GM18870 (cell line): Measurements from ENCODE around the gene NQO2.
"Not testable (repeated sequence)": the region's sequence is repeated elsewhere in the genome, so short reads cannot be mapped to it uniquely, and the experiment has no call there.

Experiments
- ATAC-seq: cut with Tn5 transposase; IDR thresholded peaks from one replicate; pipeline ENCODE4 v1.9.1; 2021; ENCODE audit warnings: moderate library complexity; ENCODE audit not compliant: unreplicated experiment

NQO2 gene

DNA sequence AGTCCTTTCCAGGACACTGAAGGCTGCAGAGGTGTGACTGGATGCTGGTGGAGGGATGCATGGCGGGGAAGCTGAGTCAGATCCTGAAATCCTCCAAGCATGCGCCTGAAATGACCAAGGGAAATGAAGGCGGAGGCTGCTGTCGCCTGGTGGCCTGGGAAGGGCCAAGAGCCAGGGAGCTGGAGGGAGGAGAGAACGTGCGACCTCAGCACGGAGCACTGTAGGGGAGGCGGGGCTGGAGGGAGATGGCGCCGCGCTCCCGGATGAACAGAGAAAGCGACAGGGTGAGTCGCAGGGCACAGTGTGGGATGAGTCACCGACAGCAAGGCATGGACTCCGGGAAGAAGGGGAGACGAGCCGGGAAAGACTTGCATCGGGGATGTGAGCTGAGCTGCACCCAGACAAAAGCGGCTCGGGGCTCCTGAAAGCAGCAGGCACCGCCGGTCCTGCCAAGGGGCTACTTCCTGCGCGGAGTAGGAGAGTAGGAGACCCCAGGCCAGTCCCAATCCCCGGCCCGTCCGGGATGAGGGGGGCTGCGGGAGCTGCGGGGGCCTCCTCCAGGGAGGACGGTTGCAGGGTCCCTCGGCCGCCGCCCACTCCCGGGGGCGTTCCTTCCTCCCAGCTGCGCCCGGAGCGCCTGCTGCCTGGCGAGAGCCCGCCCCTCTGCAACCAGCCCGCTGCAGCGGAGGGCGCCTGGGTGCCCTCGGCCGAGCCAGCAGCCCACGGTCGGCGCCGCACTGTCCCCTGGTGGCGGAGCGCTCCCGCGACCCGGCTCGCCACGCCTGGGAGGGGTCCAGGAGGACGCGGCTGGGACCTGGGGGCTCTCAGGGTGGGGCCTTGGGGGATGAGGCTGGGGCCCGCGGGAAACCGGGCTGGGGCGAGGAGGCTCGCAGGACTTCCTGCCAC is 11.0 kb upstream of the NQO2 start:
- peak; percentile 32 for ATAC-seq

DNA sequence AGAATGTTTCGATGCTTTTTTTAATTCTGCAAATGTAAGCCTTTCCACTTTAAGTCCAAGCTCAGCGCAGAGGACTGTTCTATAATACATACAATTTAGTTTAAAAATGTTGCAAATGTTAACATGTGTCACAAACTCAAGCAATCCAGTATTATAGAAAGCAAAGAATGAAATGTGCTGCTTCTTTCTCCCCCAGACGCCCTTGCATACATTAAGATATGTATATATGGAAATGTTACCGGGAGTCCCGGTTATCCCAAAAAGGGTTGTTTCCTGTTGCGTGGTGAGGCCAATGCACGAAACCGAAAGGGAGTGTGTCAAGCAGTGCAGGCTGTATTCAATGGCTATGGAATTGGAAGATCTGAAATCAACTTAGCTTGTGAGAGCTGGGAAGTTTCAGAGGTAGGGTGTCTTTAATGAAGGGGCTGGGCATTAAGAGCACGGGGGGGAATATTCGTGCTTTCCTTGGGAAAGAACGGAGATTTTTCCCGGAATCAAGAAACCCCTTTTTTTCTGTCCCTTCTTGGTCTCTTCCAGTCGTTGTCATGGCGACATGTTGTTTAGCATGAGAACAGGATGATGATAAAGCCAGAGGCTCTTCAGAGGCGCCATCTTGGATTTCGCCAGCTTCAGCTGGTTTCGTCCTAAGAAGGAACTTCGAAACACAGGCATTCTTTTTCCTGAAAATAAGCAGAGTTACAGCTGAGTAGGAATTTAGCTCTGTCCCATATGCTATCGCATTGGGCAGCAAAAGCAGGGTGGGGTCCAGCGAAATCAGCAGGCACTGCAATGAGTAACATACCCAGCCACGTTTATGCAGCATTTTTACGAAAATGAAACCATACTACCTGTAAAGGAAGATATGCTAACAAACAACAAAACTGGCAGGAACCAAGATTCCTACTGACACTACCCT is 10.1 kb upstream of the NQO2 start:
- ATAC-seq = peak; percentile 69

DNA sequence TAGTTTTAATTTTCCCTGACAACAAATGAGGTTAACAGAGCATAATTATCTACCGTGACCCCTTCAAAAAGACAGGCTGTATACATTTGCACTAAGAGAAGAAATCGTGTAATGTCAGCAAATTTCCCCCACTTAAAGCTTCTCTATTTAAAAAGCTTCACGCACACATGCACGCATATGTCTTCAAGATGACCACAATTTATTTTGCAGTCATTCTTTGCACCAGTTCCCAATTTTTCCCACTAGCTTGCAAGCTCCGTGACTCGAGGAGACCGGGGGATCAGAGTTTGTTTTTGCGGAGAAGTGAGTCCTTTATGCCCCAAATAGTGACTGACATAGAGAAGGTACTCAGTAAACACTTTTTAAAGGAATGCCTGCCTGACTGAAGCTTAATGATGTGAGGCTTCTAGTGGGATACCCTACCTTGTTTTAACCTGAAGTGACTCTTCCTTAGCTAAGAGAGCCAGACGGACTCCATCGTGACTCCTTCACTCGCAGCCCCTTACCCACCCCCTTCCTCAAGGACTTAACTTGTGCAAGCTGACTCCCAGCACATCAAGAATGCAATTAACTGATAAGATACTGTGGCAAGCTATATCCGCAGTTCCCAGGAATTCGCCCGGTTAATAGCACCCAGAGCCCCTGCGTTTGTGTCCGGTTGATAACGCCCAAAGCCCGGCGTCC is 9.3 kb upstream of the NQO2 start:
- no peak for ATAC-seq

DNA sequence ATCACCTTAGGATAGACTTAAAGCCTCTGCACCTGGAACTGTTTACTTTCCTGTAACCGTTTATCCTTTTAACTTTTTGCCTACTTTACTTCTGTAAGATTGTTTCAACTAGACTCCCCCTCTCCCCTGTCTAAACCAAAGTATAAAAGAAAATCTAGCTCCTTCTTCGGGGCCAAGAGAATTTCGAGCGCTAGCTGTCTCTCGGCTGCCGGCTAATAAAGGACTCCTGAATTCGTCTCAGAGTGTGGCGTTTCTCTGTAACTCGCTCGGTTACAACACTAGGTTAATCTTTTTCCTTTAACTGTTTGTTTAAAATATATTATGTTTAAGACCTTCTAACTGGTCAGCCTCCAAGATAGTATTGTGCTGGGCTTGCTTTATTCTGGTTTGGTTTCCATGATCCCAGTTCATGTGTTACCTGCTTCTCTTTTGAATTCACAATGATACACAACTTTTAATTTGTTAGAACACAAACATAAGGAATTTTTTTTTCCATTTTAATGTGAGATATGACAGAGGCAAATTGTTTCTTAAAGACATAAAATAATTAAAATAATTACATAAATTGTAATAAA is 8.7 kb upstream of the NQO2 start:
- no peak for ATAC-seq

DNA sequence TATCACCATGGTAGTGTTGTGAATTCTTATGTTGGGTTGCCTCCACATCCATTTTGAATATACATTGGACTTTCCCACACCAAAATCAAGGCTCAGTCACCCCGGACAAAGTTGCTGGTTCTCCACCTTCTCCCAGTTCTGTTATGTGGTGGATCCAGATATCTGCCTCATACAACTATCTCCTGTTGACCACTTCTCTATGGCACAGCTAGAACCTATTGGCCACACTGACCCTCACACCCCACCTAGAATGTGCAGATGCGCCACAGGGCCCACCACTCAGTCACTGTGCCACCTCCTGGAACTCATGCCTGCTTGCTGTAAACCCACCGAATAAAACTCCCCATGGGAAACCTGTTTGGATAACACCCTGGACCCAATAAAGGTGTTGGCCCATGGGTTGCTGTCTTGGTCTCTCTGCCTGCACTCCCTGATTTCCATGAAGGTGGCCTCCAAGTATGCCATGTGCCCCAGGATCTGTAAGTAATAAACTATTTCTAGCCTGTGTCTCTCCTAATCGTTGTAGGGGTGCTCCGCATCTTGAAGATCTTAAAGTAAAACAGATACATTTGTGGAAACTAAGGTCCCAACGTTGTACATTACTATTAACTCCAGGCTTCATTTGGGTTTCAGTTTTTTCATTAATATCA is 7.2 kb upstream of the NQO2 start:
- ATAC-seq = no peak

DNA sequence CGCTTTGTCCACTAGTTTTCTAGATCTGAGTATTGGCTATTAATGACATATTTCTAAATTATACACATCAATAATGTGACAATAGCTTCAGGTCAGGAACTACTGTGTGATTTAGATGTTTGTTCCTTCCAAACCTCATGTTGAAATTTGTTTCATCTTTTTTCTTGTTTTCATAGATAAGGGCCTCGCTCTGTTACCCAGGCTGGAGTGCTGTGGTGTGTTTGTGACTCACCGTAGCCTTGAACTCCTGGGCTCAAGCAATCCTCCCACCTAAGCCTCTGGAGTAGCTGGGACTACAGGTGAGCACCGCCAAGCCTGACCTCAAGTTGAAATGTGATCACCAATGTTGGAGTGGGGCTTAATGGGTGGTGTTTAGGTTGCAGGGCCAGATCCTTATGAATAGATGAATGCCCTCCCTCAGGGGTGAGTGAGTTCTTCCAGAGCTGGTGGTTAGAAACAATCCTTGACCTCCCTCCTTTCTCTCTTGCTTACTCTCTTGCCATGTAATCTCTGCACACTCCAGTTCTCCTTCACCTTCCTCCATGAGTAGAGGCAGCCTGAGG is 5.9 kb upstream of the NQO2 start:
- no peak for ATAC-seq

DNA sequence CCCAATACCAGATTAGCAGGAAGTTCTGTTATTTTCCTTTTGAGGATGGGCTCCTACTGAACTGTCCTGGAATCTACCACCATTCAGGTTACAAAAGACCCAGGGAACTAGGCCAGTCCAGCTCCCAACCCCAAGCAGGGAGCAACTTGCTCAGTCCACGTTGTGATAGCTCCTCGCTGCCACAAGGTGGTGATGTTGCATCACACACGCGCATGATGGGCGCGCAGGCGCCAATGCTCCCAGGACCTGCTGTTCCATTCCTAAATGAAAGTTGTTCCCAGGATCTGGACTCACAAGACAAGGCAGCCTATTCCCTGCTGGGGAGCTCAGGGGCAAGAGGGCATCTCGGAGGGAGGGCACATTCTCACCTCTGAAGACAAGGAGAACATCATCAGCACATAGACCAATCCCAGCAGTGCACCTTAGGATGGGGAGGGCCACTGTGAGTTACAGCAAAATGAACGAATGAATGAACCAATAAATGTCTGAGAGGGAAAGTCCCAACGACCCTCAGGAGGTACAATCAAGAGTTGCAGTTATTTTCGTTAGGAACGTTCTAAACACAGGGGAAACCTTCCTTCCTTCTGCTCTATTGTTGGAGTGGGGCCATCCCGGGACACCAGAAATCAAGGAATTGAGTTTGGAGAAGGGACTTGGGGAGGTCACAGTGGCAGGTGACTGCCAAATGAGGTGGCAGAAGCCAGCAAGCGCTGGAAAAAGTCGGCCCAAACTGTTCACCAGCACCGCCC is 1.3 kb upstream of the NQO2 start:
- not testable (repeated sequence) for ATAC-seq

DNA sequence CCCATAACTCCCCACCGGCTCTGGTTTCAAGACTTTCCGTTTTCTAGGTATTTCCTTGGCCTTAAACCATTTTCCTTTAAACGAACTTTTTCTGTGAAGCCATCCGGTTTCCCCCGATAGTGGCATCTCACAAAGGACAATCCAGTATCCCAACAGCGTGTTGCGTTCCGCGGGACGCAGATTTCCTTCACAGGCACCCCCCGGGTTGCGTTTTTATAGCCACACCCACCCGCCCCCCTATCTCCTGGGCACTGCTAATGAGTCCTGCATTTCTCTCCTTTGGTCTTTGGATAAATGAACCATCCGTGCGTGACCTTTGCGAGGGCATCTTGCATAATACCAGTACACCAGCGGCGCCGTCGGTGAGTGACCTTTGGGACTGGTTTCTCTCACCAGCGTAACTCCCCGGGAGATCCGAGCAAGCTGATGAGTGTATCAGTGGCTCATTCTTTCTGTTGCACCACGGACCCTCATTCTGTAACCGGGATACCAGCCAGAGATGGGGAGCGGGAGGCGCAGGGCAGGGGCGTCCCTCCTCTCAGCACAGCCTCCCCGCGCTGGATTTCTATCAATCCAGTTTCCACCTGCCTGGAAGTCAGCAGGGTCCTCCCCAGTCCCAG is 586 bp upstream of the NQO2 start:
- no peak for ATAC-seq

DNA sequence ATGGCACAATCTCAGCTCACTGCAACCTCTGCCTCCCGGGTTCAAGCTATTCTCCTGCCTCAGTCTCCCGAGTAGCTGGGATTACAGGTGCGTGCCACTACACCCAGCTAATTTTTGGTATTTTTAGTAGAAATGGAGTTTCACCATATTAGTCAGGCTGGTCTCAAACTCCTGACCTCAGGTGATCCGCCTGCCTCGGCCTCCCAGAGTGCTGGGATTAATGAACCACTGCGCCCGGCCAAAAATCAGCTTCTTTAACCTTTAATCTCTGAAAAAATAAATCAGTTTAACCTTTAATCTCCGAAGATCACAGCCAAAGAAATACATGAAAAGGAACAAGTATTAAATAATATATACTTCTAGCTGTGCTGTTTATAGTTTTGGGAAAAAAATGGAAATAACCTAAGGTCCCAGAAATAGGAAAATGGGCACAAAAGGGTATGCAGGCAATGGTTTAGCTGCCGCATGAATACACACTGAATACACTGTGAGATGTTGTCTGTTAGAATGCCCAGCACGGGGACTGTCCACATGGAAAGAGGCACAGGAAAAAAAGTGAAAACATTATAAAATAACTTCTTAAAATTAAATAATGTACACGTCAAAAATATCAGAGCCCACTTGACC is 1.6 kb downstream of the NQO2 start:
- no peak for ATAC-seq

DNA sequence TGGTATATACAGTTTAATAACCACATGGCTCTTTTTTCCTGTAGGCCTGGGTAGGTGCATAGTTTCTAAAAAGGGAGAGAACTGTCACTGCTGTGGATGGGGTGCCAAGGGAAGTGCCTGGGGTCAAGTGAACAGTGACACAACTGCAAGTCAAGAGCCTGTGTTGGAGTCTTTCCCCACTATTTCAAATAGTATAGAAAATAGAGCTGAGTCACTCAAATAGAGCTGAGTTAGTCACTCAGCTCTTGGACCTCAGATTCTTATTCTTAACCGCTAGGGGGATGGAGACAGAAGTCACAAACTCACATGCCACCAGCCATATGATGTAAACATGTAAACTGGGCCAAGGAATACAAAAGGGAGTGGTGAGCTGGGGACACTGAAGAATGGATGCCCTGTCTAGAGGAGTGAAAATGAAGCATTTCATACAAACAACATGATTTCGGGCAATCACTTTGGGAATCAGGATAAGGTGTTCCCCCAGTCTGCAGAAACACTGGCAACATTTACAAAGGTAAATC is 2.1 kb downstream of the NQO2 start:
- no peak for ATAC-seq

DNA sequence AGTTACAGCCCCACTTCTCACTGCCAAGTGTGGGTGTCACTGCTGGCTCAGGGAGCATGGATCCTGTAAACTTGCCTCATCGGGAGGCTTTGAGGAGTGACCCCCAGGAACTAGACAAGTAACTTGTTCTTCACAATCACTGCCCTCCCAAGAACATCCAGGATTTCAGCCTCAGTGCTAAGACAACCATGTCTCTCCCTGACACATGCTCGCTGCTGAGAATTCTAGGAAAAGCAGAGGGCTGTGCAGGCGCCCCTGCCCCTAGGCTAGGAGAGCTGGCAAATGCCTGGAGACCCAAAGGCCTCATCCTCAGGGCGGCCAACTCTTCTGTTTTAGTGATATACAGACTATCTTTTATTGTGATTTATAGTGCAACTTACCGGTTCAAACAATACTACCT is 3.5 kb downstream of the NQO2 start:
- not testable (repeated sequence) for ATAC-seq

DNA sequence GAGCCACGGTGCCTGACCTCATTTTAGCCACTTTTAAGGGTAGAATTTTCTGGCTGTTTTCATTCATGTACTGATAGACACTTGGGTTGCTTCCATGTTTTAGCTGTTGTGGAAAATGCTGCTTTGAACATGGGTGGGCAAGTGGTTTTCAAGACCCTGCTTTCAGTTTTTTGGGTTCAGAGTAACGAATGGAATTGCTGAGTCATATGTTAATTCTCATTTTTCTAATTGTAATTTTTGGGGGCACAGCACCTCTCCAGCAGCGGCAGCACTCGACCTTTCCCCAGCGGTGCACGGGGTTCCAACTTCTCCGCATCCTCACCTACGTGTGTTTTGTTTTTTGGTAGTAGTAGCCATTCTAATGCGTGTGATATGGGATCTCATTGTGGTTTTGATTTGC is 5.4 kb downstream of the NQO2 start:
- ATAC-seq = no peak

DNA sequence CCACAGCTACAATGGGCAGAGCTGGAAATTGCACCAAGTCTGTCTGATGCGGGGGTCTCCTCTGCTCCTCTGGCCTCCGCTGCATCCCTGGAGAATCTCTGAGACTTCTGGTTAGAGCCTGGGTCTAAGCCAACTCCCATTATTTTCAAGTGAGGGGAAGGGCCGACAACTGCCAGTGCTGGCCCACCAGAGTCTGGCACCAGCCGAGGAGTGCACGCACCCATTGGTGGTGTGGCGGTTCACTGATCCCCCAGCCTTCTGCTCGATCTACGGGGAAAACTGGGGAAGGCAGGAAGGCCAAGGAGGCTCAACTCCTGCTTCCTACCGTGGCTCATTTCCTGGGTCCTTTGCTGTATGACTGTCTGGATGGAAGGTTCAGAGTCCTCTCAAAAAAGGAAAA is 6.2 kb downstream of the NQO2 start:
- ATAC-seq = no peak

DNA sequence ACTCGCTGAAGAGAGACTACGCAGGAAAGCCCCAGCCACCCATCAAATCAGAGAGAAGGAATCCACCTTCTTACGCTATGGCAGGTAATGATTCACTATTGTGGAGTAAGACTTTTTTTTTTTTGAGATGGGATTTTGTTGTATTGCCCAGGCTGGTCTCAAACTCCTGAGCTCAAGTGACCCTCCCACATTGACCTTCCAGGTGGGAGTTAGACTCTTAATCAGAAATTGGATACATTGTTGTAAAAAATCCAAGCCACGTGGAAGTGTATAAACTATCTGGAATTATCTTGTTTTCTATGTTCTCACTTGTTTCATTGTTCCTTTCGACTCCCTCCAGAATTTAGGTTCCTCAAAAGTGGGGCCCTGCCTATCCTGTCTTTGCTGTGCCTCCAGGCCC is 6.8 kb downstream of the NQO2 start:
- no peak for ATAC-seq

DNA sequence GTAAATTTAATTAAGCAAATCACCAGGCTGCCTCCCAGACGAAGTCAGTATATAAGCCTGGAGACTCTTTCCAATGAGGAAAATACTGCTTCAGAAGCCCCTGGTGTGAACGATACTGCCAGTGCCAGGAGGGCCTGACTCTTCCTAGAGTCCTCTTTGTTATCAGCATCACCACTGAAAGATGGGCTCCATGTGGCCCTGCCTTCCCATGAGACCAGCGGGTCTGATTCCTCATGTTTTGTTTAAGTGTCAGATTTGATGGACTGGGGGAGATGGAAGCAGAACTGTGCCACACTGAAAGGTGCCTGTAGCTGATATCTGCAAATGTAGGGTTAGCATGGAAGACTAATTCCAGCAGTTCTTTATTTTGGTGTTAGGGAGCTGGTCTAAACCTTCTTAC is 7.9 kb downstream of the NQO2 start:
- ATAC-seq = no peak

DNA sequence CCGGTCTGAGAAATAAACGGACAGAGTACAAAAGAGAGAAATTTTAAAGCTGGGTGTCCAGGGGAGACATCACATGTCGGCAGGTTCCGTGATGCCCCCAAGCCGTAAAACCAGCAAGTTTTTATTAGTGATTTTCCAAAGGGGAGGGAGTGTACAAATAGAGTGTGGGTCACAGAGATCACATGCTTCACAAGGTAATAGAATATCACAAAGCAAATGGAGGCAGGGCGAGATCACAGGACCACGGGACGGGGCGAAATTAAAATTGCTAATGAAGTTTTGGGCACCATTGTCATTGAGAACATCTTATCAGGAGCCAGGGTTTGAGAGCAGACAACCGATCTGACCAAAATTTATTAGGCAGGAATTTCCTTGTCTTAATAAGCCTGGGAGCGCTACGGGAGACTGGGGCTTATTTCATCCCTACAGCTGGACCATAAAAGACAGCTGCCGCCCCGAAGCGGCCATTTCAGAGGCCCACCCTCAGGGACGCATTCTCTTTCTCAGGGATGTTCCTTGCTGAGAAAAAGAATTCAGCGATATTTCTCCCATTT is 9.1 kb downstream of the NQO2 start:
- not testable (repeated sequence) for ATAC-seq

DNA sequence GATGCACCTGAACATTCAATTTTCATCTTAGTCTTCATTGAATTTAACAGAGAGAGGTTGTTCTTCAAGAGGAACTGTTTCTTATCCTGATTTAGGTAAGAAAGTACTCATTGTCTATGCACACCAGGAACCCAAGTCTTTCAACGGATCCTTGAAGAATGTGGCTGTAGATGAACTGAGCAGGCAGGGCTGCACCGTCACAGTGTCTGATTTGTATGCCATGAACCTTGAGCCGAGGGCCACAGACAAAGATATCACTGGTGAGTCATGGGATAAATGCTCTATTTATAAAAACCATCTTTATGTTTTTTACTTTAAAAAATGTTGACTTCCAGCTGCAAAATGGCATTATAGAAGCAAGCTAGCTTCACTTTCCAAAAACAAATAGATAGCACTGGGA is 10.2 kb downstream of the NQO2 start:
- no peak for ATAC-seq

DNA sequence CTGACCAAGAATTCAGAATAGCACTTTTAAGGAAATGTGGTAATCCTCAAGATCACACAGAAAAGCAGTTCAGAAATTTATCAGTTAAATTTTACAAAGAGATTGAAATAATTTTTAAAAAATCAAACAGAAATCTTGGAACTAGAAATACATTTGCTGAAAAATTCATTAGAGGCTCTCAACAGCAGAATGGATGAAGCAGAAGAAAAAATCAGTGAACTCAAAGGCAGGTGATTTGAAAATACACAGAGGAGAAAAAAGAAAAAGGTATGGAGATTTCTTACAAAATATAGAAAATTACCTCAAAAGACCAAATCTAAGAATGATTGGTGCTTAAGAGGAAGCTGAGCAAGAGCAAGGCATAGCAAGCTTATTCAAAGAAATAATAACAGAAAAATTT is 11.5 kb downstream of the NQO2 start:
- ATAC-seq = no peak
